GM21528 (cell line): ENCODE data around the gene NOB1.

Experiments
- ATAC-seq: cut with Tn5 transposase; IDR thresholded peaks from one replicate; pipeline ENCODE4 v1.9.1; 2021; ENCODE audit warnings: mild to moderate bottlenecking, moderate library complexity; ENCODE audit not compliant: unreplicated experiment, low FRiP score

The NOB1 gene

GRCh38 chr16:69724414-69724873, 30.3 kb downstream of the NOB1 start:
- ATAC-seq = no peak

- ATAC-seq = no peak
Observed at GRCh38 chr16:69721441-69721957, 33.2 kb downstream of the NOB1 start.

GRCh38 chr16:69720822-69721430, 33.8 kb downstream of the NOB1 start:
- no peak for ATAC-seq

- no peak for ATAC-seq
Observed at GRCh38 chr16:69718111-69718764, 36.5 kb downstream of the NOB1 start.

- no peak for ATAC-seq
Observed at GRCh38 chr16:69717066-69717465, 37.7 kb downstream of the NOB1 start.

GRCh38 chr16:69712914-69713581, 41.7 kb downstream of the NOB1 start:
- ATAC-seq = no peak

- ATAC-seq = no peak
Observed at GRCh38 chr16:69712277-69712676, 42.4 kb downstream of the NOB1 start.

GRCh38 chr16:69711115-69711740, 43.5 kb downstream of the NOB1 start:
- no peak for ATAC-seq

GRCh38 chr16:69709456-69710084, 45.2 kb downstream of the NOB1 start:
- ATAC-seq = no peak

- ATAC-seq = no peak
Observed at GRCh38 chr16:69707920-69708683, 46.6 kb downstream of the NOB1 start.

- no peak for ATAC-seq
Observed at GRCh38 chr16:69706975-69707340, 47.8 kb downstream of the NOB1 start.

- ATAC-seq = no peak
Observed at GRCh38 chr16:69706256-69706974, 48.3 kb downstream of the NOB1 start.

GRCh38 chr16:69703638-69704037, 51.1 kb downstream of the NOB1 start:
- ATAC-seq = no peak

GRCh38 chr16:69701866-69702265, 52.9 kb downstream of the NOB1 start:
- no peak for ATAC-seq

GRCh38 chr16:69701452-69701851, 53.3 kb downstream of the NOB1 start:
- ATAC-seq = no peak

GRCh38 chr16:69699915-69700314, 54.8 kb downstream of the NOB1 start:
- ATAC-seq = no peak

- no peak for ATAC-seq
Observed at GRCh38 chr16:69698404-69698803, 56.3 kb downstream of the NOB1 start.

- ATAC-seq = no peak
Observed at GRCh38 chr16:69693916-69694315, 60.8 kb downstream of the NOB1 start.
